GM20431 (cell line): ENCODE data around the gene AGBL4.
"Not testable (repeated sequence)": the region's sequence is repeated elsewhere in the genome, so short reads cannot be mapped to it uniquely, and the experiment has no call there.

Experiments
- in situ Hi-C: fragments of 300-500 bp; cut with MseI, MboI; formaldehyde crosslinking; loops from one replicate; pipeline ENCODE4 v1.15.0; 2020; ENCODE audit warnings: low sequenced_read_pairs; ENCODE audit not compliant: unreplicated experiment

Gene AGBL4

GRCh38 chr1:50023292-50024159, at the start of gene AGBL4:
Gene AGBL4 (minus strand): TSS chr1:50023954.
- in situ Hi-C loops: no loop called here

GRCh38 chr1:50066806-50067205, 43.1 kb upstream of the AGBL4 start:
- in situ Hi-C loops: no loop called here

DNA sequence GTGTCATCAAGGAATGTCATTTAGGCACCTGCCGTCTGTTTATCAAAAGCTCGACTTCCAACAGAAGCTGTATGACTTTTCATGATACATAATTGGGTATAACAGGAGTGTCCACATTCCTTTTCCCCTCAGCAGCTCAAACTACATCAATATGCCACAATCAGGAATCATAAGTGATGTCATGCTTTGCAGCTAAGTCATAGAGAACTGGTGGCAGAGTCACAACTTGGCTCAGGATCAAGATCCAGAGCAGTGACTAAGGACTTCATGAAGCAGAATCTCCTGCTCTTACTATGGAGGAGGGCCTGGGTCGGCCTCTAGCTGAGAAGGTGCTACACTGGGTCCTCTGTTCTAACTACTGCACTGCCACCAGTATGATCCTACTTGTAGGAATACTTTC, 36.5 kb upstream of the AGBL4 start:
- in situ Hi-C loops: no loop called here

DNA sequence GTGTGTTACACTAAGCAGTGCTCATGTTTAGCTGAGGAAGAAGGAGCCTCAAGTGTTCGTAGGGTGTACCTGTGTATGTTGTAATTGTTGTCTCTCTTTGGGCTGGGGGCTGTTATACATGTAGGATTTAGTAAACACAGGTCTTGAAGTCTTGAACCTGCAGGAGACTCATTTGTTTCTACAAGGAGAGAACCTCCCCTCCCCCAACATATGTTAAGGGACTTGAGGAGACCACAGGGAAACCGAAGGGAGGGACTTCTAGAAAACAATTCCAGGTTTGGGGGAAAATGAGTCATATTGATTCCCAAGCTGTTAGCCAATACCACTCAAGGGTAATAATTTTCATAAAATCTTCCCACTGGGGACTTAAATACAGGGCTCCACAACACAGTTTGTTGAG, 25.0 kb upstream of the AGBL4 start:
- in situ Hi-C loops: no loop called here

DNA sequence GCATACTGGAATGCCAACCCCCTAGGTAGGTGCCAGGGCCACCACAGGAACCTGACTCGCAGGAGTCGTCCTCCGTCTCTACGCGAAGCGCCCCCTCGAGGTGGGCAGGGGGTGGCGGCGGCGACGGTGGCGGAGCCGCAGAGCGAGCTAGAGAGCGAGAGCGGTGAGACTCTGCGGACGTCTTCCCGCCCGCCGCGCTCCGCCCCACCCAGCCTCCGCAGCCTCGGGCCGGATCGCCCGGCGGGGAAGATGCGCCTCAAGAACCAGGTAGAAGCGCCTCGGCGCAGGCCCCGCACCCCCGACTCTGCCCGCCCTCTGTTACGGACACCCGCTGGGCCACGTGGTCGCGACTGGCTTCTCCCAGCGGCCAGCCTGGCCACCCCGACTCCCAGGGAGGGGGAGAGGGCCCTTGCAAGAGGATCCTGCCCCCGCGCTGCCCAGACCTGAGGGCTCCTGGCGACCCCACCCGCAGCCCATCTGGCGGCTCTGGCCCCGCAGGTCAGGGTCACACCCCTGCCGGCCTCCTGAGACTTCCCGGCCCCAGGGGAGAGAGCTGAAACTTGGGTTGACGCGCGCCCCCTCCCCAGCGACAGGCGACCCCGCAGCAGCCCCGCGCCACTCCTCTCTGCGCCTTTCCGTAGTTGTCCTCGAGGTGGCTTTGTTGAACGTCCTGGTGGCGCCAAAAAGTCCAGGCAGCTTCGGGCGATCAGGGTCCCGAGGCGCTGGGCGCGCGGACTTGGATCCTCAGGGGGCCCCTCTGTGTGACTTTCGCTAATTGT, 24.4 kb upstream of the AGBL4 start:
- in situ Hi-C loops: no loop called here

- in situ Hi-C loops: no loop called here
These were observed 14.6 kb upstream of the AGBL4 start for GRCh38 chr1:50038237-50038809.

DNA sequence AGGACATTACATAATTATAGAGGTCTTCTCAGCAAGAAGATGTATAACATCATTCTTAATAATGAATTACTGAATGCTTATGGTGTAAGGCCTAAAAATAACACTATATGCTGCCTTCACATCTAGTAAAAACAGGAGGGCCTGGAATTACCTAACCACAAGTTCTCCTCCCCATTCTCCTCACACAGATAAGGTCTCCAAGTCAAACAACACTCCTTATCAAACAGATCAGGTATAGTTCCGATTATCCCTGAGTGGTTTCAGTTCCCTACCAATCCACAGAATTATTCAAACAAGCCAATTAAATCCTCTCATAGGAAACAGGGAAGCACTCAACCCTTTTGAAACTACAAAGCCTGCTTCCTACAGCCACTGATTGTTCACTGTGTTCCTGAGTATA, 4.0 kb upstream of the AGBL4 start:
- in situ Hi-C loops: no loop called here

GRCh38 chr1:49995734-49996133, 28.0 kb downstream of the AGBL4 start:
- in situ Hi-C loops: no loop called here

GRCh38 chr1:49971088-49971487, 52.7 kb downstream of the AGBL4 start:
- in situ Hi-C loops: no loop called here

- in situ Hi-C loops: no loop called here
These were observed 72.4 kb downstream of the AGBL4 start for GRCh38 chr1:49951385-49951784.

- in situ Hi-C loops: not testable (repeated sequence)
These were observed 108.5 kb downstream of the AGBL4 start for GRCh38 chr1:49915301-49915700.

- in situ Hi-C loops: no loop called here
These were observed 117.4 kb downstream of the AGBL4 start for GRCh38 chr1:49906365-49906764.

- in situ Hi-C loops: no loop called here
These were observed 159.2 kb downstream of the AGBL4 start for GRCh38 chr1:49864581-49864980.

DNA sequence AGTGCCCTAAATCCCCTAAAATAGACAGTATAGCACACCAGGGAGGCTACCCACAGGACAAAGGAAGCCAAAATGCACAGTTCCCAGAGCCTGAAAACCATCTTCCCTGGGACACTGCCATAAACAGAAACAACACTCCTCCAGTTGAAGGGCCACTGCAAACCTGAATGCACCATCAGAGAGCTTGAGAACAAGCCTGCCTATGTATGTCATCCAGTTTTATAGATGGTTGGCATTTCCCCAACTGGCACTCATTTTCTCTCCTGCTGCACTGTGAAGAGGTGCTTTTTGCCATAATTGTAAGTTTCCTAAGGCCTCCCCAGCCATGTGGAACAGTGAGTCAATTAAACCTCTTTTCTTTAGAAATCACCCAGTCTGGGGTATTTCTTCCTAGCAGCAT, 169.0 kb downstream of the AGBL4 start:
- in situ Hi-C loops: no loop called here

GRCh38 chr1:49842596-49842995, 181.2 kb downstream of the AGBL4 start:
- in situ Hi-C loops: no loop called here

DNA sequence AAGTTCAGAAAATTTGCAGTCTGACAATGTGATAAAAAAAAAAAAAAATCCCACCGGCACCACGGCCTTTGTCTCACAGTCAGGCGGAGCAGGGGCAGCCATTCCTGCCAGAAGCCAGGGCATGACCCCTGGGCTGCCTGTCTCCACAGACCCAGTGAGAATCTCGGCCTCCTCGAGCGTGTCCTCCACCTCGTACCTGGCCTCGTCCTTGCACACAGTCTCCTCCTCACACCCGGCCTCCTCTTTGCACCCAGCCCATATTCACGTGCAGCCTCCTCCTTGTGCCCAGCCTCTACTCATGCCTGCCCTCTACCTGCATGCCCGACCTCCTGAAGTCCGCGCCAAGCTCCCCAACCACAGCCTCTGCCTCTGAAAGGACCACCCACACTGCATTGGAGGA, 182.0 kb downstream of the AGBL4 start:
- in situ Hi-C loops: no loop called here

DNA sequence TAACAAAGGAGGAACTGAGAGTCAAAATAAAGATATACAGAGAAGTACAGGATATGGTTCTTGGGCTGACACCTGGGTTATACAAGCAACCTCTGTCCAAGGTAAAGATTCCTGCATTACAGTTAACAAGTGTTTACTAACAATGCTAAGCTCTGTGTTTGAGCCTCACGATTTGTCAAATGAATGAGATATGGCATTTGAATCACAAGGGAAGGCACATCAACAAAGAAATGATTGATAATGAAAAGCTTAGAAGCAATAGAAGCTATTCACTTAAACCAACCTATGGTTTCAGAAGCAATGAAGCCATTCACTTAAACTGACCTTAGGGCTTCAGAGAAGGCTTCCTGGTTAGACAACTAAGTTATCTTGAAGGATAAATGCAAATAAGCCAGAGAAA, 199.5 kb downstream of the AGBL4 start:
- in situ Hi-C loops: no loop called here

- in situ Hi-C loops: no loop called here
These were observed 206.1 kb downstream of the AGBL4 start for GRCh38 chr1:49817681-49818080.

GRCh38 chr1:49787013-49787412, 236.7 kb downstream of the AGBL4 start:
- in situ Hi-C loops: not testable (repeated sequence)

- in situ Hi-C loops: no loop called here
These were observed 258.7 kb downstream of the AGBL4 start for GRCh38 chr1:49765034-49765433.

DNA sequence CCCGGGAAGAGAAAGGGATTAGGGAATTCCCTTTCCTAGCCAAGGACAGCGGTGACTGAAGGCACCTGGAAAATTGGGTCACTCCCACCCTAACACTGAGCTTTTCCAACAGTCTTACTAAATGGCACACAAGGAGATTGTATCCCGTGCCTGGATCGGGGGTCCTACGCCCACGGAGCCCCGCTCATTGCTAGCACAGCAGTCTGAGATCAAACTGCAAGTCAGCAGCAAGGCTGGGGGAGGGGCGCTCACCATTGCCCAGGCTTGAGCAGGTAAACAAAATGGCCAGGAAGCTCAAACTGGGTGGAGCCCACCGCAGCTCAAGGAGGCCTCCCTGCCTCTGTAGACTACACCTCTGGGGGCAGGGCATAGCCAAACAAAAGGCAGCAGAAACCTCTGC, 285.6 kb downstream of the AGBL4 start:
- in situ Hi-C loops: not testable (repeated sequence)
